IMR-90 (cell line): Measurements from ENCODE around the gene RPS6KA2. TPM values are rescaled to one million over a fixed set of nuclear protein-coding genes. Genes with fewer than 3 reads are reported as not detected.
A peak's percentile ranks its signal among the peaks of the same experiment; 100 is the strongest.

Experiments used
- ATAC-seq: fragments of 200-7000 bp; cut with Tn5 transposase; 2 replicates; pipeline ENCODE4 v1.9.1; 2020; ENCODE audit warnings: low read depth, mild to moderate bottlenecking, moderate library complexity
- BruUV-seq: library from RNA; stranded (reverse); fragments of 400-500 nt; replicated peaks from 2 replicates; lab custom pipeline; 2021; lab: Mats Ljungman, UMichigan
- CTCF ChIA-PET: fragments of 300-600 bp; formaldehyde crosslinking; extraction: SDS; loops from one replicate; lab custom pipeline; 2021; ENCODE audit warnings: antibody characterized with exemption; lab: Yijun Ruan, JAX
- POLR2A ChIA-PET: fragments of 300-600 bp; sonication (Branson Sonifier 250); formaldehyde crosslinking; loops from one replicate; lab custom pipeline; 2022; ENCODE audit warnings: antibody characterized with exemption; ENCODE audit not compliant: unreplicated experiment; lab: Charles Lee
- DNase-seq: peaks from one replicate; pipeline ENCODE4 v3.0.0; 2013
- H2AFZ ChIP-seq: replicated peaks from 2 replicates; pipeline ENCODE3; 2013; ENCODE audit warnings: low read length, mild to moderate bottlenecking; ENCODE audit not compliant: poor library complexity
- H2AK5ac ChIP-seq: 2 replicates; pipeline ENCODE4 v1.6.1; 2013; ENCODE audit warnings: low read depth, low read length, inconsistent platforms
- H2AK9ac ChIP-seq: replicated peaks from 2 replicates; pipeline ENCODE3; 2013; ENCODE audit warnings: mild to moderate bottlenecking, low read depth, low read length, moderate library complexity; ENCODE audit not compliant: poor library complexity
- H2BK120ac ChIP-seq: 2 replicates; pipeline ENCODE4 v1.6.1; 2013; ENCODE audit warnings: low read depth, low read length, inconsistent platforms
- H2BK15ac ChIP-seq: 3 replicates; pipeline ENCODE4 v1.6.1; 2013; ENCODE audit warnings: low read depth, low read length, inconsistent platforms
- H2BK20ac ChIP-seq: 2 replicates; pipeline ENCODE4 v1.6.1; 2013; ENCODE audit warnings: low read depth, mild to moderate bottlenecking, inconsistent platforms, low read length, moderate library complexity
- H2BK5ac ChIP-seq: 2 replicates; pipeline ENCODE4 v1.6.1; 2013; ENCODE audit warnings: mild to moderate bottlenecking, low read depth, low read length, inconsistent platforms; ENCODE audit not compliant: poor library complexity, severe bottlenecking
- H3K14ac ChIP-seq: replicated peaks from 2 replicates; pipeline ENCODE4 v1.6.1; 2013; ENCODE audit warnings: low read depth, low read length, inconsistent platforms
- H3K18ac ChIP-seq: 2 replicates; pipeline ENCODE4 v1.6.1; 2013; ENCODE audit warnings: low read depth, low read length, control low read depth
- H3K23ac ChIP-seq: 2 replicates; pipeline ENCODE4 v1.6.1; 2013; ENCODE audit warnings: low read depth, low read length, inconsistent platforms
- H3K27ac ChIP-seq: 2 replicates; pipeline ENCODE4 v1.5.1; 2013; ENCODE audit warnings: mild to moderate bottlenecking, control low read depth, low read length; ENCODE audit not compliant: insufficient read depth
- H3K27me3 ChIP-seq: 2 replicates; pipeline ENCODE4 v1.6.1; 2013; ENCODE audit warnings: low read length; ENCODE audit not compliant: control insufficient read depth, insufficient read depth
- H3K36me3 ChIP-seq: 2 replicates; pipeline ENCODE4 v1.6.1; 2013; ENCODE audit warnings: low read length, mixed read lengths; ENCODE audit not compliant: control insufficient read depth, insufficient read depth
- H3K4ac ChIP-seq: 2 replicates; pipeline ENCODE4 v1.6.1; 2013; ENCODE audit warnings: low read depth, low read length, inconsistent platforms
- H3K4me1 ChIP-seq: 2 replicates; pipeline ENCODE4 v1.6.1; 2013; ENCODE audit warnings: low read length, mixed read lengths; ENCODE audit not compliant: control insufficient read depth, insufficient read depth
- H3K4me2 ChIP-seq: 2 replicates; pipeline ENCODE4 v1.6.1; 2013; ENCODE audit warnings: low read depth, mild to moderate bottlenecking, control low read depth, low read length, moderate library complexity
- H3K4me3 ChIP-seq: 2 replicates; pipeline ENCODE4 v1.5.1; 2013; ENCODE audit warnings: low read depth, mild to moderate bottlenecking, control low read depth, low read length, moderate library complexity; ENCODE audit not compliant: insufficient read depth
- H3K56ac ChIP-seq: 2 replicates; pipeline ENCODE4 v1.6.1; 2013; ENCODE audit warnings: low read length, inconsistent platforms; ENCODE audit not compliant: insufficient read depth; ENCODE audit errors: extremely low read depth
- H3K79me1 ChIP-seq, 2 experiments: 2 replicates each; pipeline ENCODE4 v1.6.1; 2013; ENCODE audit warnings: low read length in 2 of 2, inconsistent platforms in 1 of 2, low read depth in 1 of 2
- H3K9ac ChIP-seq: 2 replicates; pipeline ENCODE4 v1.6.1; 2013; ENCODE audit warnings: low read depth, low read length, control low read depth
- H3K9me1 ChIP-seq: 2 replicates; pipeline ENCODE4 v1.6.1; 2013; ENCODE audit warnings: low read length, inconsistent platforms; ENCODE audit not compliant: insufficient read depth
- H3K9me3 ChIP-seq: 2 replicates; pipeline ENCODE4 v1.6.1; 2013; ENCODE audit warnings: low read length; ENCODE audit not compliant: control insufficient read depth, insufficient read depth
- H4K20me1 ChIP-seq: 2 replicates; pipeline ENCODE4 v1.6.1; 2013; ENCODE audit warnings: low read length, inconsistent platforms; ENCODE audit not compliant: insufficient read depth
- H4K5ac ChIP-seq: 2 replicates; pipeline ENCODE4 v1.6.1; 2013; ENCODE audit warnings: mild to moderate bottlenecking, low read depth, low read length, control low read depth
- H4K8ac ChIP-seq, 2 experiments: 2 replicates each; pipeline ENCODE4 v1.6.1; 2013; ENCODE audit warnings: low read depth in 2 of 2, low read length in 2 of 2, control low read depth in 1 of 2, inconsistent platforms in 1 of 2
- H4K91ac ChIP-seq: 2 replicates; pipeline ENCODE4 v1.6.1; 2013; ENCODE audit warnings: low read depth, low read length, inconsistent platforms; ENCODE audit not compliant: insufficient read depth
- MAFK ChIP-seq: IDR thresholded peaks from 2 replicates; pipeline ENCODE4 v1.6.1; 2012; ENCODE audit warnings: low read depth, low read length, improper control_type of control experiment
- WGBS, 2 experiments: methylation state at CpG; one replicate each; pipeline versions ENCODE4 v1.1.5 to v1.1.7; 2013; ENCODE audit warnings: missing lambda C conversion rate in 2 of 2; ENCODE audit not compliant: insufficient read length in 1 of 2; ENCODE audit errors: extremely low coverage in 2 of 2; 5-methylcytosine and 5-hydroxymethylcytosine counted together
- dilution Hi-C: fragments of 300-500 bp; cut with HindIII; formaldehyde crosslinking; loops from one replicate; pipeline ENCODE4 v1.14.3; 2018; ENCODE audit warnings: low sequenced_read_pairs; ENCODE audit not compliant: unreplicated experiment
- in situ Hi-C: fragments of 300-500 bp; cut with MboI; formaldehyde crosslinking; loops from 3 replicates; pipeline ENCODE4 v1.14.3; 2019; ENCODE audit warnings: low sequenced_read_pairs, inconsistent platforms, mixed read lengths
- intact Hi-C: fragments of 100-400 bp; cut with micrococcal nuclease; formaldehyde crosslinking; loops from 2 replicates; pipeline ENCODE4 v1.10.0; 2022
- polyA plus RNA-seq, 3 experiments: library from polyadenylated mRNA; depleted of rRNA; stranded (reverse); fragments of >200 nt; gene quantifications; 2 replicates each; pipeline ENCODE4 v1.2.3, GENCODE V29; 2012; ENCODE audit warnings: low replicate concordance in 1 of 3
- total RNA-seq: library from RNA; depleted of rRNA; stranded (reverse); fragments of >200 nt; gene quantifications from 2 replicates; pipeline ENCODE4 v1.2.3, GENCODE V29; 2012
- TF ChIP-seq, protein P1 (sequence below): fragments of 150-350 bp; IDR thresholded peaks from 2 replicates; pipeline ENCODE4 v1.6.1; 2017; ENCODE audit warnings: mild to moderate bottlenecking, antibody characterized with exemption, low read length, low read depth

RPS6KA2 gene
- total and polyA plus RNA-seq, 2 of the 4 experiments (the other 2 are of a cell fraction), result 26.9 to 31.3 TPM

GRCh38 chr6:166661327-166662085 is 34.5 kb upstream of the RPS6KA2 start:
- H3K79me1 ChIP-seq, result no peaks in the 10 kb centered on the region
- intact Hi-C loops, result no loop called here
- POLR2A ChIA-PET, result no interaction called here

More at GRCh38 chr6:166661327-166662085, 34.5 kb upstream of the RPS6KA2 start:
- no peaks in the 10 kb centered on the region for H3K36me3 ChIP-seq
- CTCF ChIA-PET, result no interaction called here
- H2AK5ac ChIP-seq, result no peak overlapping the region
- H3K4me2 ChIP-seq, result no peak overlapping the region
- H2BK15ac ChIP-seq, result no peak overlapping the region
- no peak overlapping the region for H4K91ac ChIP-seq
- H3K23ac ChIP-seq, result no peak overlapping the region
- peaks cover 8% of the 10 kb centered on the region; the same call in 1 of the 2 replicates for H3K27me3 ChIP-seq
- no peaks in the 10 kb centered on the region for H4K20me1 ChIP-seq
- in situ Hi-C loops, result no loop called here
- H3K56ac ChIP-seq, result no peak overlapping the region
- H3K27ac ChIP-seq, result no peak overlapping the region
- no CpG with 5 or more reads among the region's 12 CpGs for WGBS, 2 experiments
- no peak overlapping the region for H2AK9ac ChIP-seq
- H4K8ac ChIP-seq, result no peak overlapping the region
- peak; percentile 96 for TF ChIP-seq MAFK
- TF ChIP-seq, protein P1, sequence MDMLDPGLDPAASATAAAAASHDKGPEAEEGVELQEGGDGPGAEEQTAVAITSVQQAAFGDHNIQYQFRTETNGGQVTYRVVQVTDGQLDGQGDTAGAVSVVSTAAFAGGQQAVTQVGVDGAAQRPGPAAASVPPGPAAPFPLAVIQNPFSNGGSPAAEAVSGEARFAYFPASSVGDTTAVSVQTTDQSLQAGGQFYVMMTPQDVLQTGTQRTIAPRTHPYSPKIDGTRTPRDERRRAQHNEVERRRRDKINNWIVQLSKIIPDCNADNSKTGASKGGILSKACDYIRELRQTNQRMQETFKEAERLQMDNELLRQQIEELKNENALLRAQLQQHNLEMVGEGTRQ, result no peak
- no peak overlapping the region for H3K4me3 ChIP-seq
- no peak overlapping the region for H4K5ac ChIP-seq
- BruUV-seq, result no TSS peak
- H3K4me1 ChIP-seq, result peaks cover 3% of the 10 kb centered on the region; the same call in 1 of the 2 replicates
- no peak overlapping the region for H2BK5ac ChIP-seq
- H3K9ac ChIP-seq, result no peak overlapping the region
- no peak overlapping the region for H3K14ac ChIP-seq
- H3K18ac ChIP-seq, result no peak overlapping the region
- no peaks in the 10 kb centered on the region for H3K9me3 ChIP-seq
- H2BK120ac ChIP-seq, result no peak overlapping the region
- H2AFZ ChIP-seq, result no peak overlapping the region
- no peak overlapping the region for H2BK20ac ChIP-seq
- ATAC-seq (no peak), DNase-seq (no peak)
- no peaks in the 10 kb centered on the region for H3K9me1 ChIP-seq
- no peak overlapping the region for H3K4ac ChIP-seq
- dilution Hi-C loops, result no loop called here
